GM12892 (cell line): ENCODE data around the gene JAGN1.

Experiments
- POLR2A ChIP-seq: IDR thresholded peaks from 2 replicates; pipeline ENCODE4 v1.6.1; 2011; ENCODE audit warnings: low read depth, low read length, control low read depth
- POLR2AphosphoS5 ChIP-seq: IDR thresholded peaks from 2 replicates; pipeline ENCODE4 v1.6.1; 2011; ENCODE audit warnings: low read depth, low read length, control low read depth
- TAF1 ChIP-seq: IDR thresholded peaks from 2 replicates; pipeline ENCODE4 v1.6.1; 2011; ENCODE audit warnings: low read depth, mild to moderate bottlenecking, control low read depth, low read length, borderline replicate concordance

DNA sequence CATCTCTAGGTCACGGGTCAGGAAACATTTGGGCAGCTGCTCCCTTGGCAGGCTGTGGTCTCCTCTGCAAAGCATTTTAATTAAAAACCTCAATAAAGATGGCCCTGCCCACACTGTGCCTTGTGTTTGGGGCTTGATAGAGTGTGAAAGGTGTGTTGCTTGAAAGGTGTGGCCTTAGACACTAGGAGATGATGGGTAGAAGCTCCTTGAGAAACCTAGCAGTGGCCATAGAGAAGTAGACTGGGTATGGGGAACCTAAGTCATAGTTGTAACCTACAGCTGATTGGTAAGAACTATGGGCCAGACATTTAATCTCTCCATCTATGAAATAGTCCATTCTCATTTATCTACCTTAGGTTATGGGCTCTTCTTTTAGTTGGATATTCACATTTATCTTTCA, 3.3 kb downstream of the JAGN1 start:
- TF ChIP-seq POLR2A = no peak
- TF ChIP-seq POLR2AphosphoS5 = no peak
- TF ChIP-seq TAF1 = no peak
